GM19438 (cell line): Measurements from ENCODE around the gene ANXA1.

Source experiments
- ATAC-seq: cut with Tn5 transposase; IDR thresholded peaks from one replicate; pipeline ENCODE4 v1.9.1; 2021; ENCODE audit warnings: low read depth; ENCODE audit not compliant: unreplicated experiment

ANXA1 gene

GRCh38 chr9:73137914-73138313 lies 13.8 kb upstream of the ANXA1 start:
- ATAC-seq = no peak

- no peak for ATAC-seq
Observed at GRCh38 chr9:73138516-73138915, 13.1 kb upstream of the ANXA1 start.

GRCh38 chr9:73141282-73141681 lies 10.4 kb upstream of the ANXA1 start:
- no peak for ATAC-seq

GRCh38 chr9:73143711-73144328 lies 7.8 kb upstream of the ANXA1 start:
- no peak for ATAC-seq

- ATAC-seq = no peak
Observed at GRCh38 chr9:73146111-73146815, 5.4 kb upstream of the ANXA1 start.

GRCh38 chr9:73148447-73148937 lies 3.2 kb upstream of the ANXA1 start:
- ATAC-seq = no peak

GRCh38 chr9:73149371-73150067 lies 2.1 kb upstream of the ANXA1 start:
- ATAC-seq = peak; percentile 52

- no peak for ATAC-seq
Observed at GRCh38 chr9:73152543-73152844, 829 bp downstream of the ANXA1 start.

- no peak for ATAC-seq
Observed at GRCh38 chr9:73152953-73153352, 1.3 kb downstream of the ANXA1 start.

- no peak for ATAC-seq
Observed at GRCh38 chr9:73153793-73154227, 2.1 kb downstream of the ANXA1 start.

GRCh38 chr9:73154271-73154670 lies 2.6 kb downstream of the ANXA1 start:
- no peak for ATAC-seq

- no peak for ATAC-seq
Observed at GRCh38 chr9:73154722-73155121, 3.1 kb downstream of the ANXA1 start.

GRCh38 chr9:73155377-73155776 lies 3.7 kb downstream of the ANXA1 start:
- no peak for ATAC-seq

GRCh38 chr9:73155968-73156864 lies 4.6 kb downstream of the ANXA1 start:
- ATAC-seq = no peak

GRCh38 chr9:73156865-73157187 lies 5.2 kb downstream of the ANXA1 start:
- no peak for ATAC-seq

- no peak for ATAC-seq
Observed at GRCh38 chr9:73157811-73158210, 6.1 kb downstream of the ANXA1 start.

GRCh38 chr9:73158723-73159122 lies 7.1 kb downstream of the ANXA1 start:
- no peak for ATAC-seq

GRCh38 chr9:73160868-73161267 lies 9.2 kb downstream of the ANXA1 start:
- no peak for ATAC-seq

- no peak for ATAC-seq
Observed at GRCh38 chr9:73162987-73163768, 11.5 kb downstream of the ANXA1 start.

GRCh38 chr9:73165911-73166310 lies 14.2 kb downstream of the ANXA1 start:
- ATAC-seq = no peak
